ENCODE data around the gene LILRB2.

GRCh38 chr19:54248016-54248601, 32.8 kb downstream of the LILRB2 start:
- no peak for TF ChIP-seq CTCF (conservative IDR thresholded peaks at IDR 0.05)
- no peak for TF ChIP-seq EZH2 (IDR thresholded peaks at IDR 0.05; ENCODE audit: low read depth)
